PC-9 (cell line): ENCODE measurements around the gene HPCAL4. TPM values are rescaled to one million over a fixed set of nuclear protein-coding genes. Genes with fewer than 3 reads are reported as not detected.

Experiments
- BruUV-seq: library from RNA; stranded (reverse); fragments of 400-500 nt; replicated peaks from 2 replicates; lab custom pipeline; 2021; lab: Mats Ljungman, UMichigan
- CTCF ChIA-PET: fragments of 300-600 bp; sonication (Branson Sonifier 250); formaldehyde crosslinking; loops from one replicate; lab custom pipeline; 2022; ENCODE audit warnings: antibody characterized with exemption; lab: Charles Lee
- POLR2A ChIA-PET: fragments of 300-600 bp; sonication (Branson Sonifier 250); formaldehyde crosslinking; loops from one replicate; lab custom pipeline; 2022; ENCODE audit warnings: antibody characterized with exemption; ENCODE audit not compliant: unreplicated experiment; lab: Charles Lee
- DNase-seq, 2 experiments: peaks; one replicate each; pipeline versions ENCODE4 v3.0.0 to v3.0.0-alpha.2; 2015 to 2022; ENCODE audit warnings: mixed read lengths in 1 of 2
- H2AFZ ChIP-seq: fragments of 200-600 bp; sonication (generic); 2 replicates; pipeline ENCODE4 v1.8.1; 2017; ENCODE audit warnings: antibody characterized with exemption
- H3F3A ChIP-seq: fragments of 200-600 bp; sonication (generic); 2 replicates; pipeline ENCODE4 v1.8.1; 2017; ENCODE audit warnings: antibody characterized with exemption, mild to moderate bottlenecking, low read depth; ENCODE audit not compliant: insufficient read depth
- H3K27ac ChIP-seq: fragments of 200-600 bp; sonication (generic); 2 replicates; pipeline ENCODE4 v1.6.1; 2016; ENCODE audit warnings: mixed run types
- H3K27me3 ChIP-seq: fragments of 200-600 bp; sonication (generic); 2 replicates; pipeline ENCODE4 v1.6.1; 2016; ENCODE audit warnings: low read depth, mixed run types; ENCODE audit not compliant: insufficient read depth
- H3K36me3 ChIP-seq: fragments of 200-600 bp; sonication (generic); 2 replicates; pipeline ENCODE4 v1.6.1; 2016; ENCODE audit warnings: low read depth, mixed run types
- H3K4me1 ChIP-seq: fragments of 200-600 bp; sonication (generic); replicated peaks from 2 replicates; pipeline ENCODE4 v1.6.1; 2016; ENCODE audit warnings: mixed run types; ENCODE audit not compliant: insufficient read depth
- H3K4me2 ChIP-seq: fragments of 200-600 bp; sonication (generic); 2 replicates; pipeline ENCODE4 v1.6.1; 2017; ENCODE audit warnings: mixed run types
- H3K4me3 ChIP-seq: fragments of 200-600 bp; sonication (generic); 2 replicates; pipeline ENCODE4 v1.6.1; 2016; ENCODE audit warnings: mixed run types
- H3K79me2 ChIP-seq: fragments of 200-600 bp; sonication (generic); 2 replicates; pipeline ENCODE4 v1.6.1; 2017; ENCODE audit warnings: low read depth, mixed run types
- H3K9me2 ChIP-seq: fragments of 200-600 bp; sonication (generic); 2 replicates; pipeline ENCODE4 v1.8.1; 2017; ENCODE audit warnings: mild to moderate bottlenecking; ENCODE audit not compliant: insufficient read depth
- H3K9me3 ChIP-seq: fragments of 200-600 bp; sonication (generic); 2 replicates; pipeline ENCODE4 v1.8.1; 2016; ENCODE audit warnings: low read depth; ENCODE audit not compliant: insufficient read depth
- H4K20me1 ChIP-seq: fragments of 200-600 bp; sonication (generic); 2 replicates; pipeline ENCODE4 v1.8.1; 2017; ENCODE audit not compliant: insufficient read depth
- CTCF ChIP-seq: fragments of 200-600 bp; sonication (generic); conservative IDR thresholded peaks from 2 replicates; pipeline ENCODE4 v1.6.1; 2017; ENCODE audit warnings: mixed run types, antibody characterized with exemption, mild to moderate bottlenecking, moderate library complexity
- EZH2 ChIP-seq: fragments of 200-600 bp; sonication (generic); IDR thresholded peaks from 2 replicates; pipeline ENCODE4 v1.8.0; 2017; ENCODE audit warnings: antibody characterized with exemption, low read depth
- intact Hi-C: fragments of 100-400 bp; cut with micrococcal nuclease; formaldehyde crosslinking; loops from one replicate; pipeline ENCODE4 v1.10.0; 2022; ENCODE audit not compliant: unreplicated experiment
- total RNA-seq: library from RNA; stranded (reverse); gene quantifications from 2 replicates; pipeline ENCODE4 v1.2.3, GENCODE V29; 2021

The HPCAL4 gene
- total RNA-seq, 1 experiment from 2014 or later, result 0.07 TPM

DNA sequence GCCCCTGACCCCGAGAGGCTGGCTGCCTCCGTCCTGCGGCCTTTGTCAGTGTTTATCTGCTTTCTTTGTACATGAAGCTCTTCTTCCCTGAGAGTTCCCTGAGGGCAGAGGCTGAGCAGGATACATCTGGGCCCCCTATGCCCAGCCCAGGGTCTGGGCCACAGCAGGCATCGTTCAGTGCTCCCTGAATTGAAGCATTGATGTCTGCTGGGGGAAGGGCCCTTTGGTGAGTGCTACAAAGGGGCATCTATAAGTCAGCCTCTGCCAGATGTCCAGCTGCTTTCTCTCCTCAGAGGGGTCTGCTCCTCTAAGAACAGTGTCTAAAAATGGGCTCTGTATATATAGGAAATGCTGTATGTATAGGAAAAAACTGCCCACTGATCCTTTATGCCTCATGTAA, 53.9 kb downstream of the HPCAL4 start:
- no peak overlapping the region for H3K4me3 ChIP-seq
- intact Hi-C loops, result no loop called here
- POLR2A ChIA-PET, result no interaction called here
- no peaks in the 10 kb centered on the region for H3K79me2 ChIP-seq
- TF ChIP-seq EZH2 (no peak), CTCF (no peak)
- H3K27me3 ChIP-seq, result peaks cover 37% of the 10 kb centered on the region
- BruUV-seq, result no TSS peak
- H3F3A ChIP-seq, result no peaks in the 10 kb centered on the region
- no peak overlapping the region for H3K27ac ChIP-seq
- no peaks in the 10 kb centered on the region for H3K4me1 ChIP-seq
- DNase-seq, result no peak
- no peak overlapping the region for H3K4me2 ChIP-seq
- CTCF ChIA-PET, result no interaction called here
- no peaks in the 10 kb centered on the region for H3K9me2 ChIP-seq
- H4K20me1 ChIP-seq, result no peaks in the 10 kb centered on the region
- no peaks in the 10 kb centered on the region for H3K9me3 ChIP-seq
- H3K36me3 ChIP-seq, result no peaks in the 10 kb centered on the region
- no peak overlapping the region for H2AFZ ChIP-seq

GRCh38 chr1:39635871-39636210, 55.4 kb downstream of the HPCAL4 start:
- CTCF ChIA-PET, result interaction anchor here (0.6 kb wide), 1 partner anchor 270 kb away, joined by 3 read pairs; no protein-coding TSS in a partner anchor
- TF ChIP-seq EZH2 (no peak), CTCF (no peak)
- H3K36me3 ChIP-seq, result no peaks in the 10 kb centered on the region
- intact Hi-C loops, result no loop called here
- H3K9me2 ChIP-seq, result no peaks in the 10 kb centered on the region
- no peak overlapping the region for H3K27ac ChIP-seq
- no peaks in the 10 kb centered on the region for H3K79me2 ChIP-seq
- no peak overlapping the region for H3K4me2 ChIP-seq
- BruUV-seq, result no TSS peak
- POLR2A ChIA-PET, result interaction anchor here (0.5 kb wide), 1 partner anchor 863 kb away, joined by 3 read pairs; no protein-coding TSS in a partner anchor
- H3K9me3 ChIP-seq, result no peaks in the 10 kb centered on the region
- no peak overlapping the region for H2AFZ ChIP-seq
- DNase-seq, result no peak
- no peaks in the 10 kb centered on the region for H4K20me1 ChIP-seq
- no peaks in the 10 kb centered on the region for H3F3A ChIP-seq
- peaks cover 46% of the 10 kb centered on the region for H3K27me3 ChIP-seq
- H3K4me3 ChIP-seq, result no peak overlapping the region
- no peaks in the 10 kb centered on the region for H3K4me1 ChIP-seq

GRCh38 chr1:39635205-39635870, 55.9 kb downstream of the HPCAL4 start:
- no peak for DNase-seq
- no peak overlapping the region for H2AFZ ChIP-seq
- ChIA-PET CTCF (interaction anchor here (0.6 kb wide), 1 partner anchor 270 kb away, joined by 3 read pairs; no protein-coding TSS in a partner anchor), POLR2A (interaction anchor here (0.5 kb wide), 1 partner anchor 862 kb away, joined by 3 read pairs; no protein-coding TSS in a partner anchor)
- intact Hi-C loops, result no loop called here
- BruUV-seq, result no TSS peak
- no peak for TF ChIP-seq EZH2
- TF ChIP-seq CTCF, result no peak
- no peaks in the 10 kb centered on the region for H3K79me2 ChIP-seq
- H3K9me2 ChIP-seq, result no peaks in the 10 kb centered on the region
- no peak overlapping the region for H3K27ac ChIP-seq
- H3K4me3 ChIP-seq, result no peak overlapping the region
- no peaks in the 10 kb centered on the region for H3K9me3 ChIP-seq
- H3K27me3 ChIP-seq, result peaks cover 47% of the 10 kb centered on the region
- no peaks in the 10 kb centered on the region for H4K20me1 ChIP-seq
- no peaks in the 10 kb centered on the region for H3K36me3 ChIP-seq
- no peaks in the 10 kb centered on the region for H3K4me1 ChIP-seq
- H3K4me2 ChIP-seq, result no peak overlapping the region
- H3F3A ChIP-seq, result no peaks in the 10 kb centered on the region
